Nephron (organoid): ENCODE measurements around the gene SLC36A4.

ENCODE experiments used
- H3K27ac Mint-ChIP-seq, 3 experiments: 2 replicates each; pipeline ENCODE4 v1.8.0; 2020; ENCODE audit warnings: mixed read lengths in 3 of 3, mild to moderate bottlenecking in 2 of 3, moderate library complexity in 1 of 3
- H3K27me3 Mint-ChIP-seq: 2 replicates; pipeline ENCODE4 v1.8.0; 2021; ENCODE audit warnings: low read depth, mild to moderate bottlenecking, moderate library complexity, mixed read lengths
- H3K36me3 Mint-ChIP-seq: 2 replicates; pipeline ENCODE4 v1.8.0; 2020; ENCODE audit warnings: low read depth, mixed read lengths
- H3K4me1 Mint-ChIP-seq: 2 replicates; pipeline ENCODE4 v1.8.0; 2020; ENCODE audit warnings: mixed read lengths
- H3K4me3 Mint-ChIP-seq, 3 experiments: 2 replicates each; pipeline ENCODE4 v1.8.0; 2020; ENCODE audit warnings: mild to moderate bottlenecking in 3 of 3, mixed read lengths in 3 of 3, moderate library complexity in 2 of 3
- H3K9me3 Mint-ChIP-seq: 2 replicates; pipeline ENCODE4 v1.8.0; 2020; ENCODE audit warnings: mixed read lengths
- TF ChIP-seq, protein P1 (sequence below), 3 experiments: fragments of 200-600 bp; sonication (generic); IDR thresholded peaks; one replicate each; pipeline ENCODE4 v1.5.0; 2021; ENCODE audit warnings: antibody characterized with exemption in 3 of 3; ENCODE audit not compliant: unreplicated experiment in 3 of 3

Gene SLC36A4

DNA sequence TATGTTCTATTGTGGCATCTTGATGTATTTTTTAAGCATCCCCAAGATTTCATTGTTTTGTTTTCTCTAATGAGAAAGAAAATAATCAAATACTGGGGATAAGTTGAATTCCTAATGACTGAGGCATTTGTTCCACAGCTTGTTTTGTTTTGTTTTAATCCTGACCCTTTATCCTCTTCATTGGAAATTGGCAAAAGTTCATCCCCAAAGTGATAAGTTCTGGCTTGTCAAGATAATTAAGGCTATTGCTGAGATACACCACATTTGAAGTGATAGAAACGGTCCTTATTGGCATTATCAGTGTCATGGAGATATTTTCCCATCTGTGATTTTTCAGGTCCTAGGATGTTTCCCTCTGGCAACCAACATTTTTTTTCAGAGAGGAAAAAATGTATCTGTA, 65.0 kb downstream of the SLC36A4 start:
- TF ChIP-seq, protein P1, sequence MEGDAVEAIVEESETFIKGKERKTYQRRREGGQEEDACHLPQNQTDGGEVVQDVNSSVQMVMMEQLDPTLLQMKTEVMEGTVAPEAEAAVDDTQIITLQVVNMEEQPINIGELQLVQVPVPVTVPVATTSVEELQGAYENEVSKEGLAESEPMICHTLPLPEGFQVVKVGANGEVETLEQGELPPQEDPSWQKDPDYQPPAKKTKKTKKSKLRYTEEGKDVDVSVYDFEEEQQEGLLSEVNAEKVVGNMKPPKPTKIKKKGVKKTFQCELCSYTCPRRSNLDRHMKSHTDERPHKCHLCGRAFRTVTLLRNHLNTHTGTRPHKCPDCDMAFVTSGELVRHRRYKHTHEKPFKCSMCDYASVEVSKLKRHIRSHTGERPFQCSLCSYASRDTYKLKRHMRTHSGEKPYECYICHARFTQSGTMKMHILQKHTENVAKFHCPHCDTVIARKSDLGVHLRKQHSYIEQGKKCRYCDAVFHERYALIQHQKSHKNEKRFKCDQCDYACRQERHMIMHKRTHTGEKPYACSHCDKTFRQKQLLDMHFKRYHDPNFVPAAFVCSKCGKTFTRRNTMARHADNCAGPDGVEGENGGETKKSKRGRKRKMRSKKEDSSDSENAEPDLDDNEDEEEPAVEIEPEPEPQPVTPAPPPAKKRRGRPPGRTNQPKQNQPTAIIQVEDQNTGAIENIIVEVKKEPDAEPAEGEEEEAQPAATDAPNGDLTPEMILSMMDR (IDR thresholded peaks at IDR 0.05; ENCODE audit: unreplicated experiment in 3 of 3), result no peak
- no peaks in the 10 kb centered on the region for H3K4me1 Mint-ChIP-seq
- H3K27me3 Mint-ChIP-seq, result no peaks in the 10 kb centered on the region
- H3K9me3 Mint-ChIP-seq, result no peaks in the 10 kb centered on the region
- no peak overlapping the region for H3K27ac Mint-ChIP-seq
- H3K36me3 Mint-ChIP-seq, result peaks cover 9% of the 10 kb centered on the region
- no peak overlapping the region for H3K4me3 Mint-ChIP-seq

DNA sequence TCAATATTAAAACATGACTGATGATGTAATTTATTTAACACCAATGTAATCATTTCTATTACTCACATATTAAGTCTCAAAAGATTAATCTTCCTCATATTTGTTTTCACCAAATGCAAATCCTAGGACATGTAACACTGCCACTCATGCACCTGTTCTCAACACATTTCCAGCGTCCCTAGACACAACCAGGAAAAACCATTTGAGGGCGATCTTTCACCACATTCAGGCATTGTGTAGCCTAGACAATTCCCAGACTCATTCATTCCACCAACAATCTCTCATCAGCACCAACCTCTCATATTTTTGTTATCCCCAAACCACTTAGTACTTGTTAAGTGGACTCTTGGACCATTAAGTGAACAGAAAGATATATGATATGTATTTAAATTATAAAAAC, 66.1 kb downstream of the SLC36A4 start:
- H3K27ac Mint-ChIP-seq, result no peak overlapping the region
- H3K27me3 Mint-ChIP-seq, result no peaks in the 10 kb centered on the region

DNA sequence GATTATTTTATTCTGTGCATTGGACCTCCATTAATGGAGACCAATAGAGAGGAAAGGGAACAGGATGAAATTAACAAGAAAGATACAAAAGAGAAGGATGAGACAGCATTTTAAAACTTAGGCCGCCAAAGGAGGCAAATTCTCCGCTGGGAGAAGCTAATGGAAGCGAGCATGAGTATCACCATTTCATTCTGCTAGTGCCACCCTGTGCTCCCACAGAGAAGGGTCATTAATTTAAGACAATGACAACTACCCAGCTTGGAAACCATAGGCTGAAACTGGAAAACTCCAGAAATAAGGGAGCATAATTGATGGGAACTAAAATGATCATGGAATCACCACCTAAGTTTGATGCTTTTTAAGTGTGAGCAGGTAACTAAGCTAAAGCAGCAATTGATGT, 69.2 kb downstream of the SLC36A4 start:
- Mint-ChIP-seq H3K27me3 (no peaks in the 10 kb centered on the region), H3K4me1 (peaks cover 2% of the 10 kb centered on the region), H3K27ac (no peak overlapping the region), H3K4me3 (no peak overlapping the region), H3K9me3 (peaks cover 5% of the 10 kb centered on the region), H3K36me3 (no peaks in the 10 kb centered on the region)
- TF ChIP-seq, protein P1 (IDR thresholded peaks at IDR 0.05; ENCODE audit: unreplicated experiment in 3 of 3), result no peak

More for the DNA sequence above, 66.1 kb downstream of the SLC36A4 start:
- Mint-ChIP-seq H3K36me3 (peaks cover 9% of the 10 kb centered on the region), H3K9me3 (no peaks in the 10 kb centered on the region), H3K4me1 (no peaks in the 10 kb centered on the region), H3K4me3 (no peak overlapping the region)
- TF ChIP-seq, protein P1 (IDR thresholded peaks at IDR 0.05; ENCODE audit: unreplicated experiment in 3 of 3), result peak in 1 of 3 experiments; percentile 23

DNA sequence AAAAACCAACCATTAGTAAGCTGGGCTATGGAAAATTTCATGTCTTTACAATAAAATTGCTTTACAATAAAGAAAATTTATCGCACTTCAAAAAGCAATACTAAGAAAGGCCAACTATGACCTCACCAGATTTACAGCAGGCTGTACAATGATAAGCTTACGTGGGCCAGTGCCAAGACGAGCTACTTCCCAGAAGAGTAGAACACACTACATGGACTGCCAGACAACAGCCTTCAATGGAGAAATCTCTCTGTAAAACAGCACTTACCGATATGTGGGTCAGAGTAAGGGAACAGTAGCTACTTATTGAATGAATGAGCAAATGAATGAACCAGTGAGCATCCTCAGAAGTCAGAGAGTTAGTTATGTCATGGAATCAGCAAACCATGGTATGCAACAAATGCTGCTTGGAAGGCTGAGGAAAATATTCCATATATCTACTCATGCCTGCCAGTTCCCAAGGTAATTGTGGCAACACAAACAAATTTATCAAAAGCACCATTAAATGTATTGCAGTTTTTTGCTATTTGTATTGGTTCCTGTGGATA, 74.4 kb downstream of the SLC36A4 start:
- H3K9me3 Mint-ChIP-seq, result peaks cover 5% of the 10 kb centered on the region
- no peaks in the 10 kb centered on the region for H3K27me3 Mint-ChIP-seq
- H3K27ac Mint-ChIP-seq, result peak overlapping the region; percentile 13 to 67 (median 40)
- TF ChIP-seq, protein P1 (IDR thresholded peaks at IDR 0.05; ENCODE audit: unreplicated experiment in 3 of 3), result no peak
- no peak overlapping the region for H3K4me3 Mint-ChIP-seq
- H3K36me3 Mint-ChIP-seq, result no peaks in the 10 kb centered on the region
- H3K4me1 Mint-ChIP-seq, result peaks cover 13% of the 10 kb centered on the region

DNA sequence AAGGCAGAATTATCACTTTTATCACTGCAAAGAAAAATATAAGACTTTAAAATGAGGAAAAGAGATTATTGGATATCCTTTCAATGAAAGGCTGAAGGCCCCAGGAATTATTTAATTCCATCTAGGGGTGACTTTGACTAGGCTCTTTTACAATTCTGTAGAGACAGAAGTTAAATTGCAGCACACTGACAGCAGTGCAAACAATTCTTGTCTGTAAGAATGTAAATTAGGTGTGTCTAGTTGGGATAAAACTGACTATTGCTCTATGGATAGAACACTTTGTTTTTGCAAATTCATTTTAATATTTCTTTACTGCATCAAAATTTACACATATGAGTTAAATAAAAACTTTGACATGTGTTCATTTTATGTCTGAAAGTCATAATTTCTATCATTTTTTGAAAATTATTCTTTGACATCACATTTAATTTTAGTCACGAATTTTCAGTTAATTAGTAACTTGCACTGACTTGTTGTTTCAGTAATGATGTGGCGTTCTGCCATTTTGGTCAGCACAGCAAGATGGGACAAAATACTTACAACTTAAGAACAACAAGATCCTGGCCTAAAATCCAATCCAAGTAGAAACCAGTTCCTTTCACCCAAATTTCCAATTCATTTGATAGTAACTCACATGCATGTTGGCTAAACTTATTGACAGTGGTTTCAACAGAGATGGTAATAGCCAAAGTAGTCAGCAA, 75.1 kb downstream of the SLC36A4 start:
- TF ChIP-seq, protein P1 (IDR thresholded peaks at IDR 0.05; ENCODE audit: unreplicated experiment in 3 of 3), result no peak
- Mint-ChIP-seq H3K9me3 (peaks cover 5% of the 10 kb centered on the region), H3K27ac (peak overlapping the region in 1 of 3 experiments; percentile 40), H3K4me3 (no peak overlapping the region), H3K36me3 (no peaks in the 10 kb centered on the region), H3K27me3 (no peaks in the 10 kb centered on the region), H3K4me1 (peaks cover 13% of the 10 kb centered on the region)

DNA sequence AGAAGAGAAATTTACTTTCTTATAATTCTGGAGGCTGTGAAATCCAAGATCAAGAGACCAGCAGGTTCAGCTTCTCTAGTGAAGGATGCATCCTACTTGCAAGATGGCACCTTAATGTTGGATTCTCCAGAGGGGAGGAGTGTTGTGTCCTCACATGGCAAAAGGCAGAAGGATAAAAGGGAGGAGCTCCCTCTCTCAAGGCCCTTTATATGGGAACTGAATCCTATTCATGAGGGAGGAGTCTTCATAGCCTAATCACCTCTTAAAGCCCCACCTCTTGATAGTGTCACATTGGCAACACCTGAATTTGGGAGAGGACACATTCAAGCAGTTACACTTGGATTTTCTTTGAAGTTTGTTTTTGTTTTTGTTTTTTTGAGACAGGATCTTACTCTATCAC, 79.5 kb downstream of the SLC36A4 start:
- H3K27ac Mint-ChIP-seq, result no peak overlapping the region
- peaks cover 8% of the 10 kb centered on the region for H3K4me1 Mint-ChIP-seq
- H3K4me3 Mint-ChIP-seq, result no peak overlapping the region
- H3K36me3 Mint-ChIP-seq, result no peaks in the 10 kb centered on the region
- no peaks in the 10 kb centered on the region for H3K9me3 Mint-ChIP-seq
- no peaks in the 10 kb centered on the region for H3K27me3 Mint-ChIP-seq
- TF ChIP-seq, protein P1 (IDR thresholded peaks at IDR 0.05; ENCODE audit: unreplicated experiment in 3 of 3), result no peak
